B cell (primary cell): ENCODE measurements around the gene MAB21L4. TPM values are rescaled to one million over a fixed set of nuclear protein-coding genes. Genes with fewer than 3 reads are reported as not detected.

Experiments used
- ATAC-seq: fragments of 200-7000 bp; cut with Tn5 transposase; one replicate; pipeline ENCODE4 v1.10.0; 2021; ENCODE audit warnings: low read depth, mild to moderate bottlenecking, moderate number of reproducible peaks, moderate library complexity
- CTCF ChIA-PET: fragments of 350-600 bp; sonication (Branson Sonifier 250); formaldehyde crosslinking; loops from one replicate; lab custom pipeline; 2021; ENCODE audit warnings: antibody characterized with exemption, inconsistent platforms; lab: Charles Lee
- POLR2A ChIA-PET: fragments of 350-600 bp; sonication (Branson Sonifier 250); formaldehyde crosslinking; loops from one replicate; lab custom pipeline; 2021; ENCODE audit warnings: antibody characterized with exemption; lab: Charles Lee
- DNase-seq: peaks from one replicate; pipeline ENCODE4 v3.0.0; 2013
- H2AFZ ChIP-seq: 2 replicates; pipeline ENCODE4 v1.6.1; 2012; ENCODE audit warnings: mild to moderate bottlenecking, low read depth, low read length; ENCODE audit not compliant: insufficient read depth, poor library complexity, severe bottlenecking
- H3K27ac ChIP-seq, 2 donors: 1 replicate in 1 of 2; 2 replicates in 1 of 2; pipeline ENCODE4 v1.5.1; 2012 to 2013; ENCODE audit warnings: low read length in 2 of 2, mild to moderate bottlenecking in 2 of 2, moderate library complexity in 1 of 2
- H3K27me3 ChIP-seq, 4 experiments: fragments of 200-600 bp in 1 of 4; sonication (generic) in 1 of 4; replicated peaks in 1 of 4; 1 replicate in 2 of 4; 2 replicates in 2 of 4; pipeline versions ENCODE4 v1.6.1 to v1.7.0; 2013 to 2016; ENCODE audit warnings: low read length in 3 of 4, mild to moderate bottlenecking in 2 of 4, mixed read lengths in 1 of 4, moderate library complexity in 1 of 4; ENCODE audit not compliant: insufficient read depth in 4 of 4, control insufficient read depth in 3 of 4; ENCODE audit errors: control extremely low read depth in 1 of 4
- H3K36me3 ChIP-seq, 2 experiments: replicated peaks in 1 of 2; 1 replicate in 1 of 2; 2 replicates in 1 of 2; pipeline versions ENCODE4 v1.6.1 to v1.7.1; 2013; ENCODE audit warnings: low read length in 1 of 2; ENCODE audit not compliant: insufficient read depth in 2 of 2, control insufficient read depth in 1 of 2; ENCODE audit errors: control extremely low read depth in 1 of 2, extremely low read depth in 1 of 2
- H3K4me1 ChIP-seq, 2 donors: fragments of 200-600 bp in 1 of 2; sonication (generic) in 1 of 2; 1 replicate in 1 of 2; 2 replicates in 1 of 2; pipeline versions ENCODE4 v1.5.1 to v1.6.1; 2013 to 2017; ENCODE audit warnings: low read length in 2 of 2; ENCODE audit not compliant: control insufficient read depth in 2 of 2, insufficient read depth in 2 of 2
- H3K4me2 ChIP-seq: replicated peaks from 2 replicates; pipeline ENCODE3; 2012; ENCODE audit warnings: mild to moderate bottlenecking, low read depth, low read length; ENCODE audit not compliant: poor library complexity, severe bottlenecking
- H3K4me3 ChIP-seq, 5 experiments: fragments of 200-600 bp in 1 of 5; sonication (generic) in 1 of 5; 1 replicate in 3 of 5; 2 replicates in 2 of 5; pipeline versions ENCODE4 v1.5.1 to v1.7.0; 2011 to 2016; ENCODE audit warnings: low read length in 4 of 5, mild to moderate bottlenecking in 4 of 5, low read depth in 2 of 5, control low read depth in 1 of 5, moderate library complexity in 1 of 5; ENCODE audit not compliant: insufficient read depth in 1 of 5; ENCODE audit errors: control extremely low read depth in 1 of 5, extremely low read depth in 1 of 5
- H3K79me2 ChIP-seq: fragments of 200-600 bp; sonication (generic); one replicate; pipeline ENCODE4 v1.6.0; 2016; ENCODE audit warnings: low read length; ENCODE audit not compliant: control insufficient read depth, insufficient read depth
- H3K9ac ChIP-seq: fragments of 200-600 bp; sonication (generic); 2 replicates; pipeline ENCODE4 v1.6.1; 2017; ENCODE audit warnings: mild to moderate bottlenecking, low read length, moderate library complexity
- H3K9me3 ChIP-seq, 3 donors: one replicate each; pipeline versions ENCODE4 v1.6.1 to v1.7.1; 2013; ENCODE audit warnings: low read length in 2 of 3; ENCODE audit not compliant: control insufficient read depth in 2 of 3, insufficient read depth in 1 of 3; ENCODE audit errors: control extremely low read depth in 1 of 3
- H4K20me1 ChIP-seq: 2 replicates; pipeline ENCODE4 v1.6.0; 2012; ENCODE audit warnings: mild to moderate bottlenecking, low read length; ENCODE audit not compliant: insufficient read depth, control insufficient read depth, poor library complexity, severe bottlenecking
- H3K27ac Mint-ChIP-seq: one replicate; pipeline ENCODE4 v1.8.0; 2021; ENCODE audit warnings: mixed read lengths
- H3K27me3 Mint-ChIP-seq: one replicate; pipeline ENCODE4 v1.8.0; 2021; ENCODE audit warnings: mixed read lengths
- H3K4me1 Mint-ChIP-seq: one replicate; pipeline ENCODE4 v1.8.0; 2021; ENCODE audit warnings: mixed read lengths
- H3K4me3 Mint-ChIP-seq: one replicate; pipeline ENCODE4 v1.8.0; 2021; ENCODE audit warnings: mixed read lengths
- H3K9me3 Mint-ChIP-seq: one replicate; pipeline ENCODE4 v1.8.0; 2022; ENCODE audit warnings: mixed read lengths; ENCODE audit not compliant: insufficient read depth
- CTCF ChIP-seq: fragments of 200-600 bp; IDR thresholded peaks from one replicate; pipeline ENCODE4 v1.8.0; 2022; ENCODE audit warnings: antibody characterized with exemption, mild to moderate bottlenecking
- EZH2 ChIP-seq: IDR thresholded peaks from 2 replicates; pipeline ENCODE4 v1.6.1; 2012; ENCODE audit warnings: borderline replicate concordance, low read depth, mild to moderate bottlenecking, moderate library complexity, low read length; ENCODE audit not compliant: insufficient read depth, poor library complexity, severe bottlenecking
- WGBS: methylation state at CpG from one replicate; pipeline ENCODE4 v1.1.5; 2013; ENCODE audit warnings: missing lambda C conversion rate; ENCODE audit not compliant: insufficient coverage; 5-methylcytosine and 5-hydroxymethylcytosine counted together
- intact Hi-C: fragments of 100-400 bp; cut with micrococcal nuclease; formaldehyde crosslinking; loops from one replicate; pipeline ENCODE4 v1.10.0; 2022
- polyA plus RNA-seq: library from polyadenylated mRNA; depleted of rRNA; stranded (reverse); fragments of >200 nt; gene quantifications from 2 replicates; pipeline ENCODE4 v1.2.3, GENCODE V29; 2012
- total RNA-seq, 2 donors: library from RNA; stranded (reverse); fragments of 120-200 nt in 1 of 2; gene quantifications; 1 replicate in 1 of 2; 2 replicates in 1 of 2; pipeline versions ENCODE4 v1.2.3 to v1.2.4, GENCODE V29; 2013 to 2022

Gene MAB21L4
- total and polyA plus RNA-seq, 2 donors (not counting 1 experiment from before 2014, with no cell fraction given) = not detected

GRCh38 chr2:240856151-240856980 lies 39.6 kb downstream of the MAB21L4 start:
- H3K79me2 ChIP-seq = no peaks in the 10 kb centered on the region
- peaks cover 5% of the 10 kb centered on the region for H3K9me3 Mint-ChIP-seq
- no peak overlapping the region for H2AFZ ChIP-seq
- intact Hi-C loops = no loop called here
- H3K4me1 ChIP-seq = no peaks in the 10 kb centered on the region
- no peak overlapping the region for H3K9ac ChIP-seq
- no peak overlapping the region for H3K4me2 ChIP-seq
- no peaks in the 10 kb centered on the region for H3K4me1 Mint-ChIP-seq
- no peak overlapping the region for H3K4me3 Mint-ChIP-seq
- peaks cover 6% of the 10 kb centered on the region for H3K27me3 Mint-ChIP-seq
- 84% methylated on average over 18 of the region's 21 CpGs for WGBS
- no peak overlapping the region for H3K27ac Mint-ChIP-seq
- H4K20me1 ChIP-seq = no peaks in the 10 kb centered on the region
- no peak for DNase-seq
- no peaks in the 10 kb centered on the region for H3K36me3 ChIP-seq
- peaks cover 0 to 2% (median 0%) of the 10 kb centered on the region in 4 experiments for H3K27me3 ChIP-seq
- TF ChIP-seq EZH2 = no peak
- no peak for TF ChIP-seq CTCF
- no peak overlapping the region for H3K27ac ChIP-seq
- ChIA-PET POLR2A (no interaction called here), CTCF (no interaction called here)
- ATAC-seq = no peak
- H3K9me3 ChIP-seq = peaks cover 0 to 36% (median 8%) of the 10 kb centered on the region in 3 donors
- no peak overlapping the region for H3K4me3 ChIP-seq

GRCh38 chr2:240855670-240856069 lies 40.3 kb downstream of the MAB21L4 start:
- WGBS = 82% methylated on average over 8 of the region's 8 CpGs
- H3K4me3 ChIP-seq = no peak overlapping the region
- CTCF ChIA-PET = no interaction called here
- peaks cover 0 to 36% (median 8%) of the 10 kb centered on the region in 3 donors for H3K9me3 ChIP-seq
- intact Hi-C loops = no loop called here
- H3K27me3 ChIP-seq = peaks cover 0 to 2% (median 0%) of the 10 kb centered on the region in 4 experiments
- no peak overlapping the region for H3K27ac Mint-ChIP-seq
- POLR2A ChIA-PET = no interaction called here
- DNase-seq (no peak), ATAC-seq (no peak)
- H3K4me1 Mint-ChIP-seq = no peaks in the 10 kb centered on the region
- no peak overlapping the region for H3K4me3 Mint-ChIP-seq
- no peaks in the 10 kb centered on the region for H3K4me1 ChIP-seq
- peaks cover 5% of the 10 kb centered on the region for H3K9me3 Mint-ChIP-seq
- TF ChIP-seq EZH2 = no peak
- no peak for TF ChIP-seq CTCF
- no peaks in the 10 kb centered on the region for H4K20me1 ChIP-seq
- no peaks in the 10 kb centered on the region for H3K36me3 ChIP-seq
- H3K27me3 Mint-ChIP-seq = peaks cover 6% of the 10 kb centered on the region
- no peak overlapping the region for H3K27ac ChIP-seq
- H3K79me2 ChIP-seq = no peaks in the 10 kb centered on the region
- no peak overlapping the region for H2AFZ ChIP-seq
- no peak overlapping the region for H3K9ac ChIP-seq
- no peak overlapping the region for H3K4me2 ChIP-seq
